ENCODE results near the gene GIPC1.

GRCh38 chr19:14435320-14436050 lies 60.4 kb downstream of the GIPC1 start:
- no peak for TF ChIP-seq CTCF (IDR thresholded peaks at IDR 0.05)
- no peak for TF ChIP-seq TCF7L2 (IDR thresholded peaks at IDR 0.05; ENCODE audit: low read depth, low read length)
- TF ChIP-seq POLR2AphosphoS5 (IDR thresholded peaks at IDR 0.05; ENCODE audit: low read depth, low read length): no peak
- TF ChIP-seq REST (IDR thresholded peaks at IDR 0.05; ENCODE audit: insufficient read depth in 1 of 2, low read depth in 2 of 2, low read length in 1 of 2): no peak
- TF ChIP-seq SIN3A (IDR thresholded peaks at IDR 0.05; ENCODE audit: borderline replicate concordance, insufficient read depth, low read depth, low read length): no peak

Data from Panc1 (cell line).